Measurements from ENCODE around the gene ADAM22. TPM values are rescaled to one million over a fixed set of nuclear protein-coding genes. Genes with fewer than 3 reads are reported as not detected.

Gene ADAM22
- total RNA-seq, 4 donors from 2014 or later = 0.53 to 2.7 (median 1.5) TPM

- no peak for TF ChIP-seq EP300 (IDR thresholded peaks at IDR 0.05)
- no peak for TF ChIP-seq POLR2AphosphoS5 (IDR thresholded peaks at IDR 0.05)
- no peak for TF ChIP-seq CTCF (IDR thresholded peaks at IDR 0.05)
- no peak for TF ChIP-seq POLR2A (IDR thresholded peaks at IDR 0.05)
- no peaks in the 10 kb centered on the region for H3K9me3 ChIP-seq
- no peak overlapping the region for H3K27ac ChIP-seq
- H3K4me1 ChIP-seq = no peaks in the 10 kb centered on the region
- no peak for DNase-seq (ENCODE audit: low spot score in 2 of 2)
- no peaks in the 10 kb centered on the region for H3K36me3 ChIP-seq
- no peaks in the 10 kb centered on the region for H3K27me3 ChIP-seq
- H3K4me3 ChIP-seq = no peak overlapping the region
Measured at GRCh38 chr7:88185650-88186049, 251.6 kb downstream of the ADAM22 start.

DNA sequence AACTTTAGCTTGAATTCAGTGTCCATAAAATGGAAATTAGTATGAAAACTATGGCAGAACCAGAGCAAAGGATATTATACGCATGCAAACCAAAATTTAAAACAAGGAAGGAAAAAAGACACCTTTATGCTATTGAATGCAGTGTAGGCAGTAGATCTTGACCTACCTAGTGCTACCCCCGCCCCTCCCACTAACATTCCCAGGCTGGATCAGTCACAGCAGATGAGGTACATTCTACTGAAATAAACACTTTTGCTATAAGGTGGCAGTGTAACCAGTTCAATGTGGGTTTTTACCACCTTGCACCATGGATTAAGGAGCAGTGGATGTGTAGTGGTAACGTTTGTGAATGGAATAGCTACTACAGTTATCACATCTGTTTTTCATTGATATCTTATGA lies 257.9 kb downstream of the ADAM22 start:
- no peak for TF ChIP-seq POLR2AphosphoS5 (IDR thresholded peaks at IDR 0.05)
- TF ChIP-seq POLR2A (IDR thresholded peaks at IDR 0.05) = no peak
- TF ChIP-seq CTCF (IDR thresholded peaks at IDR 0.05) = no peak
- no peak for TF ChIP-seq EP300 (IDR thresholded peaks at IDR 0.05)
- no peak overlapping the region for H3K4me3 ChIP-seq
- WGBS = 84% methylated on average over 3 of the region's 3 CpGs
- H3K9me3 ChIP-seq = no peaks in the 10 kb centered on the region
- no peaks in the 10 kb centered on the region for H3K4me1 ChIP-seq
- no peaks in the 10 kb centered on the region for H3K36me3 ChIP-seq
- DNase-seq (ENCODE audit: low spot score in 2 of 2) = no peak
- H3K27me3 ChIP-seq = no peaks in the 10 kb centered on the region
- H3K27ac ChIP-seq = no peak overlapping the region

GRCh38 chr7:88200261-88200660 lies 266.2 kb downstream of the ADAM22 start:
- TF ChIP-seq POLR2AphosphoS5 (IDR thresholded peaks at IDR 0.05) = no peak
- no peak for TF ChIP-seq POLR2A (IDR thresholded peaks at IDR 0.05)
- no peak for TF ChIP-seq CTCF (IDR thresholded peaks at IDR 0.05)
- TF ChIP-seq EP300 (IDR thresholded peaks at IDR 0.05) = no peak
- Histone ChIP-seq H3K27me3 (no peaks in the 10 kb centered on the region), H3K36me3 (peaks cover 33% of the 10 kb centered on the region), H3K4me1 (no peaks in the 10 kb centered on the region), H3K4me3 (no peak overlapping the region), H3K27ac (no peak overlapping the region), H3K9me3 (no peaks in the 10 kb centered on the region)
- DNase-seq (ENCODE audit: low spot score in 2 of 2) = no peak
- 89% methylated on average over 3 of the region's 3 CpGs for whole genome bisulfite sequencing

- H3K27me3 ChIP-seq = no peaks in the 10 kb centered on the region
- WGBS = 78% methylated on average over 4 of the region's 4 CpGs
- peaks cover 39% of the 10 kb centered on the region for H3K36me3 ChIP-seq
- H3K4me3 ChIP-seq = no peak overlapping the region
- H3K27ac ChIP-seq = no peak overlapping the region
- no peaks in the 10 kb centered on the region for H3K4me1 ChIP-seq
- TF ChIP-seq POLR2A (IDR thresholded peaks at IDR 0.05) = no peak
- TF ChIP-seq EP300 (IDR thresholded peaks at IDR 0.05) = no peak
- TF ChIP-seq CTCF (IDR thresholded peaks at IDR 0.05) = no peak
- no peak for TF ChIP-seq POLR2AphosphoS5 (IDR thresholded peaks at IDR 0.05)
- no peak for DNase-seq (ENCODE audit: low spot score in 2 of 2)
- H3K9me3 ChIP-seq = no peaks in the 10 kb centered on the region
Measured at GRCh38 chr7:88200789-88201188, 266.7 kb downstream of the ADAM22 start.

GRCh38 chr7:88201305-88201704 lies 267.3 kb downstream of the ADAM22 start:
- no peak for TF ChIP-seq POLR2AphosphoS5 (IDR thresholded peaks at IDR 0.05)
- TF ChIP-seq EP300 (IDR thresholded peaks at IDR 0.05) = no peak
- TF ChIP-seq POLR2A (IDR thresholded peaks at IDR 0.05) = no peak
- TF ChIP-seq CTCF (IDR thresholded peaks at IDR 0.05) = no peak
- H3K36me3 ChIP-seq = peaks cover 44% of the 10 kb centered on the region

More at GRCh38 chr7:88201305-88201704, 267.3 kb downstream of the ADAM22 start:
- DNase-seq (ENCODE audit: low spot score in 2 of 2) = no peak
- no peak overlapping the region for H3K27ac ChIP-seq
- no peak overlapping the region for H3K4me3 ChIP-seq
- no peaks in the 10 kb centered on the region for H3K9me3 ChIP-seq
- no peaks in the 10 kb centered on the region for H3K4me1 ChIP-seq
- no peaks in the 10 kb centered on the region for H3K27me3 ChIP-seq
